Esophagus squamous epithelium (tissue), 4 donors: Measurements from ENCODE around the gene CCDC187.

Experiments
- POLR2A ChIP-seq, 4 donors: fragments of 450-650 bp; IDR thresholded peaks; one replicate each; pipeline ENCODE4 v1.6.1; 2017; ENCODE audit warnings: antibody characterized with exemption in 4 of 4, mild to moderate bottlenecking in 4 of 4, moderate library complexity in 3 of 4
- TF ChIP-seq, protein P1 (sequence below), 6 experiments: fragments of 450-650 bp in 4 of 6; fragments of 200-600 bp in 2 of 6; sonication (generic) in 2 of 6; IDR thresholded peaks; one replicate each; pipeline ENCODE4 v1.5.1; 2016 to 2019; ENCODE audit warnings: antibody characterized with exemption in 6 of 6, mild to moderate bottlenecking in 4 of 6, moderate library complexity in 4 of 6

DNA sequence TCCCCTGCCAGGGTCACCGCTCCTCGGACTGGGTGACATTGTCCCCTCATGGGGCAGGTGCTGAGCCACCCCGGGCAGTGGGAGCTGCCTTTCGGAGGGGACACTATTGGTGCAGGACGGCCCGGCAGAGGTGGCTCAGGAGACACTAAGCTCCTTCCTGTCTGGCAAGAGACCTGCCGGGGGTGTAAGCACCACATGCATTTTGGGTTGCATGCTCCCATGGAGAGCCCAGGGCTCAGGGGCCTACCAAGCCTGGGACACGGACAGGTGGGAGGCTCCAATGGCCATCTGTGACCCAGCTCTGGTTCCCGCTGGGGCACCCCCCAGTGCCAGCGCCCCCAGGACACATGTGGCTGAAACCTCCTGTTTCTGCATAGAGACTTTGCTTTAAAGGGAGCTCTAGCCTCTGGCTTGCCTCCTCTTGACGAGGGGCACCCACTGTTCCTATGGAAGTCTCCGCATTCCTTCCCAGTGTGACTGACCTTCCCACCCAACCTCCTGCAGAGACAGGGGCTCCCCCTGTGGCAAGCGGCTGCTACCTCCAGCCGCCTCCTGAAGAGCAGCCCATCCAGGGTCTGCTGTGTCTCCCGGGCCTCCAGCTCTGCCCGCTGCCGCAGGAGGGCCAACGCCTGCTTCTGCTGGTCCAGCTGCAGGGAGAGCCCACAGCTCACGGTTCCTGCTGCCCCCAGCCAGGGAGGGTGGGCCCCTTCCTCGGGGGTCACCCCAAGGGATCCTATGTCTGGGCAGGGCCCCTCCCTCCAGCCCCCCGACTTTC is 28.1 kb downstream of the CCDC187 start:
- TF ChIP-seq, protein P1, sequence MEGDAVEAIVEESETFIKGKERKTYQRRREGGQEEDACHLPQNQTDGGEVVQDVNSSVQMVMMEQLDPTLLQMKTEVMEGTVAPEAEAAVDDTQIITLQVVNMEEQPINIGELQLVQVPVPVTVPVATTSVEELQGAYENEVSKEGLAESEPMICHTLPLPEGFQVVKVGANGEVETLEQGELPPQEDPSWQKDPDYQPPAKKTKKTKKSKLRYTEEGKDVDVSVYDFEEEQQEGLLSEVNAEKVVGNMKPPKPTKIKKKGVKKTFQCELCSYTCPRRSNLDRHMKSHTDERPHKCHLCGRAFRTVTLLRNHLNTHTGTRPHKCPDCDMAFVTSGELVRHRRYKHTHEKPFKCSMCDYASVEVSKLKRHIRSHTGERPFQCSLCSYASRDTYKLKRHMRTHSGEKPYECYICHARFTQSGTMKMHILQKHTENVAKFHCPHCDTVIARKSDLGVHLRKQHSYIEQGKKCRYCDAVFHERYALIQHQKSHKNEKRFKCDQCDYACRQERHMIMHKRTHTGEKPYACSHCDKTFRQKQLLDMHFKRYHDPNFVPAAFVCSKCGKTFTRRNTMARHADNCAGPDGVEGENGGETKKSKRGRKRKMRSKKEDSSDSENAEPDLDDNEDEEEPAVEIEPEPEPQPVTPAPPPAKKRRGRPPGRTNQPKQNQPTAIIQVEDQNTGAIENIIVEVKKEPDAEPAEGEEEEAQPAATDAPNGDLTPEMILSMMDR (IDR thresholded peaks at IDR 0.05) = no peak
- no peak for TF ChIP-seq POLR2A (IDR thresholded peaks at IDR 0.05)
